NOMO-1 (cell line): Measurements from ENCODE around the gene EDARADD.
"Not testable (repeated sequence)": the region's sequence is repeated elsewhere in the genome, so short reads cannot be mapped to it uniquely, and the experiment has no call there.

Experiments used
- DNase-seq, 2 experiments: peaks; one replicate each; lab custom pipeline; 2025; ENCODE audit not compliant: unreplicated experiment in 2 of 2; lab: John Stamatoyannopoulos, UW

The EDARADD gene

DNA sequence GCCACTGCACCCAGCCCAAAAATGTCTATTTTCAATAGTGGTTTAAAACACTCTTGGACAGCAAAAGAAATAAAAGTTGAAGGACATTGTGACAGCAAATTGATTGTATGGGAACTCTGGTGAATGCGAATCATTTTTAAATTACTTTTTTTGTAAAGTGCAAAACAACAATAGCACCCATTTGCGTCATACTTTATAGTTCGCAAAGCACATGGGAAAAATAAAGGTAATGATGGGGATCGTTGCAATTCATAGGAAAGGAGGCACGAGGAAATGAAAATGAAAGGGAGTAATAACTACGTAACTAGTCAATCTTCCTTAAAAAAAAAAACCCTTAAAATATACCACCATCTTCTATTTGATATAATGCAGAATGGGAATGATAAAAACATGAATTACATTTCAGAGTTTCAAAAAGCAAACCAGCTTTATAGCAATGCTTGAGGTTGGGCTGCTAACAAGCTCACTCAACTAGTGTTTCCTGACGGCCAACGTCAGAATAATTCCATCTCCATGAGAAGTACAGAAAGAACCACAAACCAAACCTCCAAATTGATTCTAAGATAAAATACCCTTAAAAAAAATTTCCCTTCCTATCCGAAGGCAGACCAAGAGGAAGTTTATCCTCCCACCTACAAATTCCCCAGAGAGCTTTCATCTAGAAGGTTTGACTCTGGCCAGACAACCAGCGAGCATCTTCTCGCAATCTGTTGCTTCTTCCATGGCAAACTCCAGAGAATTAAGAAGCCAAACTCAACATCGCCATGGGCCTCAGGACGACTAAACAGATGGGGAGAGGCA is at the start of gene EDARADD:
Gene EDARADD (plus strand): TSS at position 606 of the 801 bp plus-strand sequence. CDS start 159 bp downstream, at position 765.
- DNase-seq, result no peak

DNA sequence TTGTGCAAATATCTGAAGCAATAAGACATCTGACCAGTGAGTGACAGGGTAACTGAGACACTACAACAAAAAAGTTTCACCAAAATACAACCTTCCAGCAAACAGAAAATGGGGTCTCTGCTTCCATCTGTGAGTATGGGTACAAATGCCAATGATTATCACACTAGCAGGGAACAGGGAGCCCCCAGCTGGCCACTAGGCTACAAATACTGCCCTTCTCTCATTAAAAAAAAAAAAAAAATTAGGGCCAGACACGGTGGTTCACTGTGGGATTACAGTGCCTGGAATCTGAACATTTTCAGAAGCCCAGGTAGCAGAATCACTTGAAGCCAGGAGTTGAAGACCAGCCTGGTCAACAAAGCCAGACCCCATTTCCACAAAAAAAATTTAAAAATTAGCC is 48.4 kb upstream of the EDARADD start:
- no peak for DNase-seq

- DNase-seq, result no peak
These were observed 46.0 kb upstream of the EDARADD start for GRCh38 chr1:236348071-236348470.

- DNase-seq, result no peak
These were observed 43.8 kb upstream of the EDARADD start for GRCh38 chr1:236350308-236350707.

- DNase-seq, result no peak
These were observed 42.1 kb upstream of the EDARADD start for GRCh38 chr1:236351875-236352573.

GRCh38 chr1:236352747-236353146 is 41.3 kb upstream of the EDARADD start:
- DNase-seq, result not testable (repeated sequence)

DNA sequence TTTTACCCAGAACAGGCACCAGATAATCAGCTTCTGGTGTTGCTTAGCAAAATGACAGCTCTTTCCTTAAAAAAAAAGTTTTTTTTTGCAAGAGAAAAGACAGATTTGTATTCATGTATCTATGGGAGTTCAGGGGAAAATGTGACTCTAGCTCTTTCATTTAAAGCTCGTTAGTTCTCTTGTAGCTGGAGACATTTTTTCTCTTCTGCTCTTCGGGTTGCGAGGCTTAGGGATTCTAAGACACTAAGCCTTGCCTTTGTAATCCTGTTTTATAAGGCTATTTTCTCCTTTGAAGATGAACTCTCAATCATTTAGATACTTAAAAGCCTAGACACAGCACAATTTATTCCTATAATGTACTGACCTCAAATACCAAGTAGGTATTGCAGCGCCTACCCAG is 40.3 kb upstream of the EDARADD start:
- DNase-seq, result no peak

DNA sequence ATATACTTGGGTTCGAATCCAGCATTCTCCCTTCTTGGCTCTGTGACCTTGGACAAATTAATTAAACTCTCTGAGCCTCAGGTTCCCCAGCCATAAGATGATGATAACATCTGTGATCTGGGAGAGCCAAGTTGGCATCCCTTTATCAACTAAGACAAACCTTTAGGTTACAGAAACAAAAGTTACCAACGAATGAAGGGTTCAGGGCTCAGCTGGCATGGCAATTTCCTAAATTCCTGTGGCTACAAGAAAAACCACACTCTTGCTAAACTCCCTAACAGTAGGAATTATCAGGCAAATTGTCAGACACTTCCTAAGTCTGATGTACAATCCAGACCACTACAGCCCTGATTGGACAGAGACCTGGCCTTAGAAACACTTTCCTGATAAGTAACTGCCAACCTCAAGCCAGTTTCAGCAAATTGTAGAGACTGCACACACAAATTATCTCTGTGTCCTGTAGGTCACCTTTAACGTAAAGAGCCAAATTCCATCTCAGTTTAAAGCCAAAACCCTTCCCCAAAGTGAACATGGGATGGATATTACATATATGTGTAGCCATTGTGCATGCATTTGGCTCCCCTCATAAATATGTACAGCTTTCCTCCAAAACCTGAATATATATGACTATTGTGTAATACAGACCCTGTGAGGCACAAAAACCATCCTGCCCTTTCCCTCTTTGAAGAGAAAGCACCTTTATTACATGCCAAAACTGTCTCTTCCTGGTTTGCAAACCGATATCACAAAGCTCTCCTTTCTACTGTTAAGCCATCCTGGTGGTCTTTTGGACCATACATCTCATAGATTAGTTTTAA is 39.5 kb upstream of the EDARADD start:
- DNase-seq, result peak in 1 of 2 experiments; percentile 2

DNA sequence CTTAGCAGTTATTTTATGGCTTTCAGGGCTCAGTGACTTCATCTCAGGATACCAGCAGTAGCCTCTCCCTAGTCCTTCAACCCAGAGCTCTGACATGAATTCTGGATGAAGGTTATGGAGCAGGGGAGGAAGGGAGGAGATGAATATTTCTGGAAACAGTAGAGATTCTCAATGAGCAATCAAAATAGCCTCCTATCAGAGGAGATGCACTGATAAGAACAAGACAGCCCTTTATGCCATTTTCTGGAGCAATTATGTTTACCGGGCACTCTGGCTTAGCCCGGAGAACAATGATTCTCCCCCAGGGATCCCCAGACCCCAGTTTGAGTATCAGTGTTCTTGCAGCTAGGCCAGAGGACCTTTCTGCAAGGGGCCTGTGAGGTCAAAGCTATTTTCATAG is 37.9 kb upstream of the EDARADD start:
- no peak for DNase-seq

DNA sequence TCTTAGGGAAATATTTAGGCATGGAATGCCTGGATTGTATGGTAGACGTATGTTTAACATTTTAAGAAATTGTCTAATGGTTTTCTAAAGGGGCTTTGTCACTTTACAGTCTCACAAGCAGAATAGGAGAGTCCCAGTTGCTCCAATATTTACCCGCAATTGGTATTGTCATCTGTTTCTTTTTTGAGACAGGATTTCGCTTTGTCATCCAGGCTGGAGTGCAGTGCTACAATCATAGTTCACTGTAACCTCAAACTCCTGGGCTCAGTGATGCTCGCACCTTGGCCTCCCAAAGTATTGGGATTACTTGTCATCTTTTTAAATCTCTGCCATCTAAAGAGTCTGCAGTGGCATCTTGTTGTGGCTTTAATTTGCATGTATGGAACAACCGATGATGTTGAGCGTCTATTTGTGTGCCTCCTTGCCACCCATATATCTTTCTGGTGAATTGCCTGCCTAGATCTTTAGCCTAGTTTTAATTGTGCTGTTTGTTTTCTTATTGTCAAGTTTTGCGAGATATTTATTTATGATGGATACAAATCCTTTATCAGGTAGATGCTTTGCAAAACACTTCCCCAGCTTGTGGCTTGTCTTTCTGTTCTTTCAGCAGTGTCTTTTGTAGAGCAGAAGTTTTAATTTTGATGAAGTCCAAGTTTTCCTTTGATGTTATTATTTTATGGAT is 32.0 kb upstream of the EDARADD start:
- no peak for DNase-seq

GRCh38 chr1:236363237-236363636 is 30.8 kb upstream of the EDARADD start:
- DNase-seq, result no peak

DNA sequence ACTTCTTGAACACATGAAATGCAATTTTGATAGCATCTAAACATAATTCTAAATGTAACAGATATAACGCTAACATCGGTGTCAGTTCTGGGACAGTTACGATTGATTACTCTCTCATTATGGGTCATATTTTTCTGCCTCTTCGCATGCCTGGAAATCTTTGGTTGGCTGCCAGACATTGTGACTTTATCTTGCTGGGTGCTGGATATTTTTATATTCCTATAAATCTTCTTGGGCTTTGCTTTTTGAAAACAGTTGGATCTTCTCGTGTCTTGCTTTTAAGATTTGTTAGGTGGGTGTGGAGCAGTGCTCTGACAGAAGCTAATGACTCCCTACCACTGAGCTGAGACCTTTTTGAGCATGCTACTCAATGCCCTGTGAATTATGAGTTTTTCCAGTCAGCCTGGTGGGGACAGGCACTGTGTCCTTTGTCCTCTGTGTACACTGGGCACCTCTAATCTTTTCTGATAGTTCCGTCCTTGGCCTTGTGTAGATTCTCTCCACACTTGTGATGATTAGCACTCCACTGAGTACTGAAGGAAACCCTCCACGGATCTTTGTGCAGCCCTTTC is 28.0 kb upstream of the EDARADD start:
- DNase-seq, result no peak

- not testable (repeated sequence) for DNase-seq
These were observed 27.4 kb upstream of the EDARADD start for GRCh38 chr1:236366681-236367080.

GRCh38 chr1:236370420-236370819 is 23.7 kb upstream of the EDARADD start:
- no peak for DNase-seq

- no peak for DNase-seq
These were observed 23.0 kb upstream of the EDARADD start for GRCh38 chr1:236371083-236371482.

- DNase-seq, result no peak
These were observed 16.1 kb upstream of the EDARADD start for GRCh38 chr1:236377832-236378535.

DNA sequence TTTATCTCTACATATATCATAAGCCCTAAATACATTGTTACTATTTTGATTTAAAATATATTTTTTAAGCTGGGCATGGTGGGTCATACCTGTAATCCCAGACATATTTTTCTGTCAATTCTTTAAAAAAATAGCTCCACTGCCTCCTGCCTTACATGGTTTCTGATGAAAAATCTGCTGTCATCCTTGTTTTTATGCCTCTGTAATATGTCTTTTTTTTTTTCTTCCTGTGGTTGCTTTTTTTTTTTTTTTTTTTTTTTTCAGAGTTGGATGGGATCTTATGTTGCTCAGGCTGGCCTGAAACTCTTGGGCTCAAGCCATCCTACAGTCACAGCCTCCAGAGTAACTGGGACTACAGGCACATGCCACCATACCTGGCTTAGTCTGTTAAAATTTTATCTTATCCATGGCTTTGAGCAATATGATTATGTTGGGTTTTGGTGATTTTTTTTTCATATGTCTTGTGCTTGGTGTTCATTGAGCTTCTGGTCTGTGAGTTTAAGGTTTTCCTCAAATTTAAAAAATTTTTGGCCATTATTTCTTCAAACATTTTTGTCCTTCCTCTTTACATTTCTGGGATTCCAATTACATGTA is 12.4 kb upstream of the EDARADD start:
- DNase-seq, result no peak

GRCh38 chr1:236388332-236388731 is 5.8 kb upstream of the EDARADD start:
- no peak for DNase-seq

GRCh38 chr1:236389253-236389652 is 4.8 kb upstream of the EDARADD start:
- no peak for DNase-seq
